ENCODE results near the gene MRPS35.
"Not testable (repeated sequence)": the region's sequence is repeated elsewhere in the genome, so short reads cannot be mapped to it uniquely, and the experiment has no call there.

The MRPS35 gene

GRCh38 chr12:27709212-27709931, 1.3 kb upstream of the MRPS35 start:
- no peak for DNase-seq

DNA sequence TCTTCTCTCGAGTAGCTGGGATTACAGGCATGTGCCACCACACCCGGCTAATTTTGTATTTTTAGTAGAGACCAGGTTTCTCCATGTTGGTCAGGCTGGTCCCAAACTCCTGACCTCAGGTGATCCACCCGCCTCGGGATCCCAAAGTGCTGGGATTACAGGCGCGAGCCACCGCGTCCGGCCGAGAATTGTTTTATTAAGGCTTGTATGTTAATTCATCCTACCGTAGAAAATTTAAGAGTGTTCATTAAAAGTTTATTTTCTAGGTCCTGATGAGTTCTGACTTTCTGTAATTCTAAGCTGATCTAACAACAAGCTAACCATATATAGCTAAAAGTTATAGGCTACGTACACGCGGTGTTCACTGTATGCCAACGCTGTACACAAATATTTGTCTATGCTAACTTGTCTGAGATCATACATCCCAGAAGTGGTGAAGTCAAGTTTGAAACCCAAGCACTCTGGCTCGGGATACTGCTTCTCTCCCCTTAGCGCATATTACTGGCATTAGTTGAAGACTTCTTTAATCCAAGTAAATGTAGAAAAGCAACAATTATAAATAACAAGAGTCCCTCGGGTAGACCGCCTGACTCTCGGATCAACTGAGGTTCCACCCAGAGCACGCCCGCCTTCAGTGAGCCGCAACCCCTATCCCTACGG, 570 bp upstream of the MRPS35 start:
- no peak for DNase-seq

DNA sequence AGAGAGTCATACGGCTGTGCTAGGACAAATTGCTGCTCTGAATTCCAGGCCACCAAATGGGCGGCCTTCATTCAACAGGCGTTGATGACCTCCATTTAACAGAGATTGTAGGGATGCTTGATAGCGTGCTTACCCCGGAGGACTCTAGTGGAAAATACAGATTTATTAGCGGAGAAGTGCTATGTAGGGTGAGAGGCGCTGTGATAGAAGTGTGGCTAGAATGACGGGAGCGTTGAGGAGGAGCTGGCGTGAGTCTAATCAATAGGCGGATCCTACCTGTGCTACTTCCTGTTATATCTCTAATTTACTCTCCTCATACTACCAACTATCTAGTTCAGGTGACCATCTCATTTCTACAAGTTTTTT, 668 bp downstream of the MRPS35 start:
- DNase-seq: no peak

- DNase-seq: no peak
Measured at GRCh38 chr12:27711967-27712366, 1.3 kb downstream of the MRPS35 start.

- no peak for DNase-seq
Measured at GRCh38 chr12:27723212-27723611, 12.6 kb downstream of the MRPS35 start.

- no peak for DNase-seq
Measured at GRCh38 chr12:27730097-27730588, 19.5 kb downstream of the MRPS35 start.

GRCh38 chr12:27732281-27732680, 21.6 kb downstream of the MRPS35 start:
- no peak for DNase-seq

DNA sequence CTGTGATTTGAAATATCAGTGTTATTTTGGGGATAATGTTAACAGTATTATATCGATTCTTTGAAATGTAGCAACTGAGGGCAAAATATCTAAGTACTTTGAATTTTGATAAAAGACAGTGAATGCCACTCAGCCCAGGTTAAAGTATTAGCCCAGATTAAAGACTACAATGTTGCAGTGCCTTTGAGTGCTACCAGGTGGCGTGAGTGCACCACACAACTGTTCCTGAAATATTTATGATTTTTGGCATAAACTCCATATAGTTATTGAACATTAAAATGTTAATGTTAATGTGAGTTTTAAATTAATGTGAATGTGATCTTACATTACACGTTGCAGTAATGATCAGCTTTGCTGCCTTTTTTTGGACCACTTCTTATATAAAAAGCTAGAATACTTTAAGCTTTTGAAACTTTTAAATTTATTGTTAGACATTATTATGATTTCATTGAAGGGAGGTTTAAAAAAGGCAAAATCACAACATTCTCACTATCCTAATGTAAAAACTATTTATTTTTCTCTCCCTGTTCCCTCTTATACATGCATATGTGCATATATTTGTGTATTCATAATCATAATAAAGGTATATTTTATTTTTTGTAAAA, 22.5 kb downstream of the MRPS35 start:
- no peak for DNase-seq

DNA sequence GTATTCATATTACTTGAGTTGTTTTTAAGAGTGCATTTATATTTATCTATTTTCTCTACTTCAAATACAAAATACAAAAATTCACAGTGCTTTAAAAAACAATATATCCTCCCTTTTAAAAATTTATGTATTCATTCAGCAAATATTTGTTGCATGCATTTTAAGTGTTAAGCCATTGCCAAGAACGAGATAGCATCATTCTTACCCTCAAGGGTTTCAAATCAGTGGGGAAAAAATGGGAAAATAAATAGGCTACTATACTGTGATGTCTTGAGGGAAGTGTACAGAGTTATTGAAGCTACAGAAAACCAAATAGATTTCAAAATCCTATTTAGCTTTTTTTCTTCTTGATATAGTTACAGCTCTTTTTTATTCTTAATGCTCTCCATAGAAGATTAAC, 23.2 kb downstream of the MRPS35 start:
- DNase-seq: no peak

DNA sequence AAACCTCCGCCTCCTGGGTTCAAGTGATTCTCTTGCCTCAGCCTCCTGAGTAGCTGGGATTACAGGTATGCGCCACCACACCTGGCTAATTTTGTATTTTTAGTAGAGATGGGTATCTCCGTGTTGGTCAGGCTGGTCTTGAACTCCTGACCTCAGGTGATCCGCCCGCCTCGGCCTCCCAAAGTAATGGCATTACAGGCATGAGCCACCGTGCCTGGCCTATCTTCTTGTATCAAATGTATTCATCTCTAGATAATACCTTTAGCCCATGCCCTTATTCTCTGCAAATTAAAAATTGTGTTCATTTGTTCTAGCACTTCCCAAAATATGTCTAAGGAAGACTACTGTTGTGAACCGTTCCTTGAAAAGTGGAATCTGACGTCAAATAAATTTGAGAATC, 23.7 kb downstream of the MRPS35 start:
- not testable (repeated sequence) for DNase-seq

DNA sequence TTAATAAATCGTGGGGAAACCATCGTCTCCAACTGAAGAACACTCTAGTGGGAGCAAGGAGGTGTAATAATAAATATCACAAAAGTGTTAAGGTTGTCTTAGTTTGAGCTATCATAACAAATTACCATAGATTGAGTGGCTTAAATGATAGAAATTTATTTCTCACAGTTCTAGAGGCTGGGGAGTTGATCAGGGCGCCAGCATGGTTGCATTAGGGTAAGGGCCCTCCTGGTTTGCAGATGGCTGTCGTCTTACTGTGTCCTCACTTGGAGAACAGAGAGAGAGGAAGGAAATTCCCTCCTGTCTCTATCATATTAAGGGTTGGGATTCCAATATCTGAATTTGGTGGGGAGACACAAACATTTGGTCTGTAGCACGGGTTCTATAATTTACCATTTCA, 33.0 kb downstream of the MRPS35 start:
- DNase-seq: no peak

- not testable (repeated sequence) for DNase-seq
Measured at GRCh38 chr12:27745734-27746133, 35.1 kb downstream of the MRPS35 start.

- DNase-seq: no peak
Measured at GRCh38 chr12:27747111-27747820, 36.6 kb downstream of the MRPS35 start.

DNA sequence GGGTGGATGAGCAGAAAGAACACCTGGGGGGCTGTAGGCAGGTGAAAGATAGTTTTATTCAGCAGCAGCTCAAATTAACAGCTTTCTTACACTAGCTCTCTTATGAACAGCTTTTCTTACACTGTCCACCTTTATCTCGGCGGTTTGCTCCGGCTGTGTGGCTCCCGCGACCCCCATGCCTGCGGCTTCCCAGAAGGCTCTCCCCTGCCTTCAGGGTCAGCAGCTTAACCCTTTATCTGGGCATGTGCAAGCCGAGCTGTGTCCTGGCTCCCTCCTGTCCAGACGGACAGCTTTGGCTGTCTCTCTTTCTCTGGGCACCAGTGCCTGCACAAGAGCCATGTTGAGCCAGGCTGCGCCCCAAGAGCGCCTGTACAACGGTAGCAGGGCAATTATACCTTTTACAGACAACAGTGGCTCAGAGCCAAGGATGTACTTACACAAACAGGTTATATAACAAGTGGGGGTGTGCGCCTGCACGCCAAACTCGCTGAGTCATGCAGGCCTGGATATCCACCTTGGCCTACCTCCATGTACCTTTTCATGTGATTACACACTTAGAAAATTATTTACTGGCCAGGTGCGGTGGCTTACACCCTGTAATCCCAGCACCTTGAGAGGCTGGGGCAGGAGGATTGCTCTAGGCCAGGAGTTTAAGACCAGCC, 40.9 kb downstream of the MRPS35 start:
- no peak for DNase-seq

DNA sequence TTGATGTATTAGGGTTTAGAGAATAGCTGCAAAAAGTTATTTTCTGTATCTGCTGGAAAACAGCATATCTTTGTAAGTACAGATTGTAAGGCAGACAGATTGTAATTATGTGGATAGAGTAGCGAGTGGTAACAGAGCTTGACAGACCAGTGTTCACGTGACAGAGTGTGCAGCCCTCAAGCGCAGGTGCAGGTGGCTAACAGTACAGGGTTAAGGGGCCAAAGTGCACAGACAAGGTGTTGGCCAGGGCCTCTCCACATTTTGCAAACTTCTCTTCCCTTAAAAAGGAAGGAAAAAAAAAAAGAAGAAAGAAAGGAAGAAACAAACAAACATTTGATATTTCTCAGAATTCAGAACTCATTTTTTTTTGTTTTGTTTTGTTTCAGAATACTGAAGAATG, 44.2 kb downstream of the MRPS35 start:
- no peak for DNase-seq

- no peak for DNase-seq
Measured at GRCh38 chr12:27756670-27757195, 46.1 kb downstream of the MRPS35 start.

GRCh38 chr12:27762757-27763156, 52.1 kb downstream of the MRPS35 start:
- DNase-seq: no peak

- DNase-seq: no peak
Measured at GRCh38 chr12:27766587-27766986, 56.0 kb downstream of the MRPS35 start.

DNA sequence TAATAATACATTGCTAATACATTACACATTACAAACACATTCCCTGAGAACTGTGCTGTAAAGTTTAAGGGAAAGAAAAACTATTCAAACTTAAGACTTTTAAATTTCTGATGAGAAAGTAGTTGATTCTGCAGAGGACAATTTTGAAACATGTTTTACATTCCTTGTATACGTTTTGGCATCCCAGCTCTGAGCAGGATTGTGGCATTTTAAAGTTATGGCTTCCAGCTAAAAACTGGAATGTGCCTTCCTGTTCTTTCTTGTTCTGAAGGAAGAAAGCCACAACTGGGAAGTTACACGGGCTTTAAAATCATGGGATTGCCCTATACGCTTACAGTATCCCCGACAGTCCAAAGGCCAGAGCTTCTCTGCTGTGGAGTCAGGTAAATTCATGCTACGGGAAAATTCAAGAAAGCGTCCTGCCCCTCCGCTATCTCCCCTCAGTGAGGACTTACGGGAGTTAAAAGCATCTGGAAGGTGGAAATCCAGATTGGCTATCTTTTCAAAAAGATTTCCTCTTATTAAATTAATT, 58.6 kb downstream of the MRPS35 start:
- no peak for DNase-seq

- DNase-seq: no peak
Measured at GRCh38 chr12:27771481-27772327, 61.1 kb downstream of the MRPS35 start.

DNA sequence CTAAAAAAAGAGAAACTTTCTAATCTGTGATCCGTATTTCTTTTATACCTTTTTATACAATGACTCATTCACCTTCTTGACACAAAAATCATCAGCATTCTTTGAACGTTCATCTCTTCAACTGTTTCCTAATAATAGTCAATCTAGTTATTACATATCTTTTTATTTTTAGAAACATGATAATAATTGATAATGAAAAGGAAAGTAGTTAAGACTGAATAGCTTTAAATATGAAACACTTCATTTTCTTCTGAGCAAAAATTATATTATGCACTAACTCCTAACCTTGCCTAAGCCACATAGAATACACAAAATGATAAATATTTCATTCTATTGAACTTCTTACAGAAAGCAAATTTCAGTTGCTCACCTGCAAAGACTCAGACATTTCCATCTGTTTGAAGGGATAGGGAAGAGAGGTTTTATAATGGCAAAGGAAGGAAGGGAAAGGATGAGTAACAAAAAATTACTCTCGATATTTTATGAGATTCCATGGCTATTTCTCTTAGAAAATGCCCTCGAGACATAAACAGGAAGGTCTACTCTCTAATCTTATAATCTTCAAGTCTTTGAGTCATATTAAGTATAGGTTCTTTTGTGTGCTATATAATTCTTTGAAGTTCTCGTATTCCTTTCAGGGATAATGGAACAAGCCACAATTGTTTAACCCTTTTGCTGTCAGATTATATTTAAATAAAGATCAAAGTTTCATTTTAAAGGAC, 61.9 kb downstream of the MRPS35 start:
- no peak for DNase-seq
